ENCODE results near the gene SCRN1. TPM values are rescaled to one million over a fixed set of nuclear protein-coding genes. Genes with fewer than 3 reads are reported as not detected.

Gene SCRN1
- total RNA-seq, 1 donor from 2014 or later: 36.9 TPM

Other genes with a start within 250 kb of the SCRN1 start
- gene WIPF3, start 183.3 kb downstream of the SCRN1 start, total RNA-seq: 1.4 TPM
- gene FKBP14, start 36.9 kb upstream of the SCRN1 start, total RNA-seq: 19.8 TPM
- 13.7 TPM for gene PLEKHA8, start 38.6 kb upstream of the SCRN1 start, total RNA-seq
- 113 TPM for gene MTURN, start 145.2 kb upstream of the SCRN1 start, total RNA-seq

All from mesenteric fat pad (tissue), 1 donor.